ENCODE measurements around the gene MIX23. TPM values are rescaled to one million over a fixed set of nuclear protein-coding genes. Genes with fewer than 3 reads are reported as not detected.

MIX23 gene
- total RNA-seq, 1 donor from 2014 or later: 46.6 TPM

GRCh38 chr3:122358703-122359032 lies 24.4 kb downstream of the MIX23 start:
- Histone ChIP-seq H4K20me1 (ENCODE audit: insufficient read depth, low read length) (no peaks in the 10 kb centered on the region), H3K4me3 (ENCODE audit: insufficient read depth, low read depth, low read length) (no peak overlapping the region), H3K27me3 (ENCODE audit: insufficient read depth, low read length) (no peaks in the 10 kb centered on the region), H3K79me2 (ENCODE audit: insufficient read depth, low read length) (no peaks in the 10 kb centered on the region), H3K27ac (ENCODE audit: low read depth, low read length) (no peak overlapping the region), H3K9me3 (ENCODE audit: insufficient read depth, low read depth, low read length) (no peaks in the 10 kb centered on the region), H3K4me2 (ENCODE audit: low read length) (no peak overlapping the region), H3K4me1 (ENCODE audit: insufficient read depth, low read length) (no peaks in the 10 kb centered on the region), H3K36me3 (ENCODE audit: insufficient read depth, low read length) (peaks cover 6% of the 10 kb centered on the region), H2AFZ (ENCODE audit: low read depth, low read length) (no peak overlapping the region), H3K9ac (ENCODE audit: low read length) (no peak overlapping the region)
- H3K4me1 Mint-ChIP-seq (ENCODE audit: low read depth, unreplicated experiment): no peaks in the 10 kb centered on the region
- H3K9me3 Mint-ChIP-seq (ENCODE audit: unreplicated experiment): no peaks in the 10 kb centered on the region
- FAIRE-seq: no peak
- TF ChIP-seq EZH2 (IDR thresholded peaks at IDR 0.05; ENCODE audit: insufficient read depth, low read length): no peak
- no peak for TF ChIP-seq CTCF (IDR thresholded peaks at IDR 0.05; ENCODE audit: insufficient read depth, low read depth, low read length)
- no peak overlapping the region for H3K4me3 Mint-ChIP-seq (ENCODE audit: unreplicated experiment)
- DNase-seq (ENCODE audit: low read depth): no peak
- H3K27ac Mint-ChIP-seq (ENCODE audit: unreplicated experiment): no peak overlapping the region
- peaks cover 5% of the 10 kb centered on the region for H3K36me3 Mint-ChIP-seq (ENCODE audit: low read depth, unreplicated experiment)
- no peaks in the 10 kb centered on the region for H3K27me3 Mint-ChIP-seq (ENCODE audit: low read depth, unreplicated experiment)

GRCh38 chr3:122357828-122358702 lies 25.0 kb downstream of the MIX23 start:
- Histone ChIP-seq H3K27ac (ENCODE audit: low read depth, low read length) (no peak overlapping the region), H3K9me3 (ENCODE audit: insufficient read depth, low read depth, low read length) (no peaks in the 10 kb centered on the region), H3K4me2 (ENCODE audit: low read length) (no peak overlapping the region), H3K4me1 (ENCODE audit: insufficient read depth, low read length) (no peaks in the 10 kb centered on the region), H3K79me2 (ENCODE audit: insufficient read depth, low read length) (no peaks in the 10 kb centered on the region), H3K36me3 (ENCODE audit: insufficient read depth, low read length) (peaks cover 6% of the 10 kb centered on the region), H3K4me3 (ENCODE audit: insufficient read depth, low read depth, low read length) (no peak overlapping the region), H2AFZ (ENCODE audit: low read depth, low read length) (no peak overlapping the region), H4K20me1 (ENCODE audit: insufficient read depth, low read length) (no peaks in the 10 kb centered on the region), H3K9ac (ENCODE audit: low read length) (no peak overlapping the region), H3K27me3 (ENCODE audit: insufficient read depth, low read length) (no peaks in the 10 kb centered on the region)
- Mint-ChIP-seq H3K27me3 (ENCODE audit: low read depth, unreplicated experiment) (no peaks in the 10 kb centered on the region), H3K36me3 (ENCODE audit: low read depth, unreplicated experiment) (peaks cover 5% of the 10 kb centered on the region), H3K4me3 (ENCODE audit: unreplicated experiment) (no peak overlapping the region), H3K27ac (ENCODE audit: unreplicated experiment) (no peak overlapping the region), H3K9me3 (ENCODE audit: unreplicated experiment) (no peaks in the 10 kb centered on the region), H3K4me1 (ENCODE audit: low read depth, unreplicated experiment) (no peaks in the 10 kb centered on the region)
- TF ChIP-seq EZH2 (IDR thresholded peaks at IDR 0.05; ENCODE audit: insufficient read depth, low read length): no peak
- TF ChIP-seq CTCF (IDR thresholded peaks at IDR 0.05; ENCODE audit: insufficient read depth, low read depth, low read length): no peak
- FAIRE-seq: no peak
- peak; percentile 23 for DNase-seq (ENCODE audit: low read depth)

GRCh38 chr3:122356402-122356801 lies 26.6 kb downstream of the MIX23 start:
- Histone ChIP-seq H3K9ac (ENCODE audit: low read length) (no peak overlapping the region), H4K20me1 (ENCODE audit: insufficient read depth, low read length) (no peaks in the 10 kb centered on the region), H3K4me1 (ENCODE audit: insufficient read depth, low read length) (no peaks in the 10 kb centered on the region), H3K4me3 (ENCODE audit: insufficient read depth, low read depth, low read length) (no peak overlapping the region), H3K9me3 (ENCODE audit: insufficient read depth, low read depth, low read length) (no peaks in the 10 kb centered on the region), H2AFZ (ENCODE audit: low read depth, low read length) (no peak overlapping the region), H3K27ac (ENCODE audit: low read depth, low read length) (no peak overlapping the region), H3K4me2 (ENCODE audit: low read length) (no peak overlapping the region), H3K27me3 (ENCODE audit: insufficient read depth, low read length) (no peaks in the 10 kb centered on the region), H3K79me2 (ENCODE audit: insufficient read depth, low read length) (no peaks in the 10 kb centered on the region), H3K36me3 (ENCODE audit: insufficient read depth, low read length) (peaks cover 4% of the 10 kb centered on the region)
- H3K9me3 Mint-ChIP-seq (ENCODE audit: unreplicated experiment): no peaks in the 10 kb centered on the region
- H3K4me3 Mint-ChIP-seq (ENCODE audit: unreplicated experiment): no peak overlapping the region
- no peaks in the 10 kb centered on the region for H3K27me3 Mint-ChIP-seq (ENCODE audit: low read depth, unreplicated experiment)
- H3K36me3 Mint-ChIP-seq (ENCODE audit: low read depth, unreplicated experiment): peaks cover 5% of the 10 kb centered on the region
- H3K4me1 Mint-ChIP-seq (ENCODE audit: low read depth, unreplicated experiment): no peaks in the 10 kb centered on the region
- no peak overlapping the region for H3K27ac Mint-ChIP-seq (ENCODE audit: unreplicated experiment)
- FAIRE-seq (no peak), DNase-seq (ENCODE audit: low read depth) (peak; percentile 9)
- TF ChIP-seq EZH2 (IDR thresholded peaks at IDR 0.05; ENCODE audit: insufficient read depth, low read length): no peak
- peak; percentile 24 for TF ChIP-seq CTCF (IDR thresholded peaks at IDR 0.05; ENCODE audit: insufficient read depth, low read depth, low read length)
